ENCODE data around the gene SEZ6L.

Gene SEZ6L

DNA sequence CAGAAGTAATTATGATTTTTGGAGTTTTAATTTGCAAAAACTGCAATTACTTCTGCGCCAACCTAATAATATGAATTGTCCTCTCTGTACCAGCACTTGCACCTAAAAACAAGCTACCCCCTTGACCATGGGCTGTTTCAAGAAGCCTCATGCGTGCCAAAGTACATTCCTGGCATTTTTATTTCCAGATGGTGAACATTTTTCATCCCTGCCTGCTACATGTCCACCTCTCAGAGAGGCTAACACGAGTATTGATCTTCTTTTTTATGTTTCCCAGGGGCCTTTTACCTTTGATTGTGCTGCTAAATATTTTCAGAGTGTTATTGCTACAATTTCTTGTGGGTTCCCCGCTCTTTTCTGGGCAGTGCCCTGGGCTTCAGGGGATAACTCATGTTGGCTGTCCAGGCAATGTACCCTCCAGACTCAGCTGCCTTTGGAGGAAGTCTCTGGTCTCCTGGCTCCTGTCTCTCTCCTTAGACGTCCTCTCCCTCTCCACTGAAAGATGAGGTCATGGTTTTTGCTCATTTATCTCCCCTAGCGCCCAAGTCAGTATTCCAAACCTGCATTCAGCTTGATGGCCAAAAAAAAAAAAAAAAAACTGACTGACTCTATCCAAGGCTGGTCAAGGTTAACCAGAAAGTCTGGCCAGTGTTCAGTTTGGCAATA lies 173.6 kb downstream of the SEZ6L start:
- no peak for DNase-seq

DNA sequence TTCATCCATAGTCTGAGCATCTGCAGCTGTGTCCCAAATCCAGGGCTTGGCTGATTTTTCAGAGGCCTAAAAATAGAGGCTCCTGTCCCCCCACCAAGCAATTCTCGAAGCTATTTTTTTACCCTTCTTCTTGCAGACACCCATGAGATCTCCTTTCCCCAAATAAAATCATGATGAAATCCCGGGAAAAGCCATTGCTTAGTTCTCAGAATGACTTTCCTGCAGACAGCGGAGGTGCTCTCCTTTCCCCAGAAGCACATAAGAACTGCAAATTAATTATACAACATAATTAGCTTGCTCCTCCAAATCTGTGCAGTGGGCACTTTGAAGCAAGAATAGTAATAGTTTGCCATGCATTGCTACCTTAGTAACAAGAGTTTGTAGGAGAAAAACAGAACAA lies 176.2 kb downstream of the SEZ6L start:
- DNase-seq, result no peak

DNA sequence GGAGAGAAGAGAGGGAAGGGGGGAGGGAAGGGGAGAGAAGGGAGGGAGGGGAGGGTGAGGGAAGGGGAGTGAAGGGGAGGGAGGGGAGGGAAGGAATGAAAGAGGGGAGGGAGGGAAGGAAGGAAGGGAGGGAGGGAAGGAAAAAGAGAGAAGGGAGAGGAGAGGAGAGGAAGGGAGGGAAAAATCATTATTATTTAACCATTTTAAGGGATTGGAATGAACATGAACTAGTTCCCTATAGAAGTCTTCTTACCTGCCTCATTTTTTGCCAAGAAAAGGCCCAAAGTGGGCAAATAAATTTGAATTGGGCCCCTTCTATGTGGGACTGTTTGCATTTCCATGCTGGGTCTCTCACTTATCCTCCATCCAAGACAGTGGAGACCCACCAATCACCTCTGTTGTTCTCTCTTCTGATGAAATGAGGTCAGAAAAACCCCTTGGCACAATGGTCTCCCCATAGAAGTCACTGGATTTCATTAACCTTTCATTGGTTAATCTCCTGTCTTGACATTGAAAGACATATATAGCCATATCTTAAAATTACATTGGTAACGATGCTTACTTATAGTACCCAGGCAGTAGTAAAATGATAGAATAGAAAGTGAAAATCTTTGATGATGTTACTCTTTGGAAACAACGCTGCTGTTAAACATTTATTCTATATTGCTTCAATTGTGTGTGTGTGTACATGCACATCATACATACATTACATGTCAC lies 179.7 kb downstream of the SEZ6L start:
- DNase-seq, result no peak

DNA sequence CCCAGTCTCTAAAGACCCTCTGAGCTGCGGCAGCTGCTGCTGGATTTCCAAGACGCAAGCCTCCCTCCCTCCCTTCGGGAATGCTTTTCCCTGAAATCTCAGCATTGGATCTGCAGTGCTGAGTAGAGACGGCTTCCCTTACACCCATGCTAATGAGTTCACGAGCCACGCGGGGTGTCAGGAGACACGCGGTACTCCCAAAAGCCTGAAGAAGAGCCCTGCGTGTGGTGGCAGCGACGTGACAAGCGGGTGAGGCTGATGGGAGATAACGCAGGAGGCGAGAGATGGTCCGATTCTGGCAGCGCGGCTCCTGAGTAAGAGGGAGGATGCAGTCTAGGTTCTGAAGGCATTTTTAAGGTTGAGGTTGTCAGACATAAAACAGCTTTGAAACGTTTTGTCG lies 185.4 kb downstream of the SEZ6L start:
- DNase-seq, result no peak

DNA sequence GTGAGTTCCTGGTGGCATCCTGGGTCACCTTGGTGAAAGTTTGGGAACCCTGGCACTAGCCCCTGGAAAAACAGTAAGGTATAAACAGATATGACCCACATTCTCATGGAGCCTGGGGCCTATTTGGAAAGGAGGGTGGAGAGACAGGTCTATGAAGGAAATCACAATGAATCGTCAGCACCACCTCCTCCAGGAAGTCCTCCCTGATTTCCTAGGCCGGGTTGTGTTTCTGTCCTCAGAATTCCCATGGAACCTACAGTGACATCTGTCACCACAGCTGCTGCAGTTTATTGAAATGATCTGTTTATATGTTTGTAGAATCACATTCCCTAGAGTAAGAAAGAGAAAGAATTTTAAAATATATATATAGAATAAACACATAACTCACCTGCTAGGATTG lies 188.0 kb downstream of the SEZ6L start:
- DNase-seq, result no peak

DNA sequence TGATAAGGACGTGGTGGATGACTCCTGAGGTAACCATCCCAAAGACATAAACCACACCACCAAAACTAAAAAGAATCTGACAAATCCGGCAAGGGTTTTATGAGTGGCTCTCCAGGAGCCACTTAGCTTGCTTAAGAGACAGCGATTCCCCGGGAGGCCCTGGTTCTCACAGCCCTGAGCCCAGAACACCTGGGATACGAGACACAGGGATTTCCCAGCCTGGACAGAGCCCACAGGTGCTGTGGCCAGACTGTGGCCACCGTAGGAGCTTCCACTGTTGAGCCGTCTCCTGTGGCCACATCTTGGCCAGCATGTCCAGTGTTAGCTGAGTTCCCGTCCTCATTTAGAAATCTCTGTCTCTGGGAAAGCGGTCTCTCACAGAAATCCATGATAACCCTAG lies 188.6 kb downstream of the SEZ6L start:
- no peak for DNase-seq

DNA sequence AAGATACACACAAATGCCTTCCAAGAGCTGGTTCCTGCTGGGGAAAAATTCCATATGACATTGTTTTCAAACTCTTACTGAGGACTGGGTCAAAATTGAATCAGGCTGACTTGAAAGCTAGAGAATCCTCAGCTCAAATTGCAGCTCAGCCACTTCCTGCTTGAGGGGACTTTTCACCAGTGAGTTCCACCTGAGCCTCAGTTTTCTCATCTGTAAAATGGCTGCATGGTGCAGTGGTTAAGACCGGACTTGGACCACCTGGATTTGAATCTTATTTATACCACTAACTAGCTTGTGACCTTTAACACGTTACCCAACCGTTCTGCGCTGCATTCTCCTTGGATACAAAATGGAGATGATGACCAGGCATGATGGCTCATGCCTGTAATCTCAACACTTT lies 189.9 kb downstream of the SEZ6L start:
- DNase-seq, result no peak

DNA sequence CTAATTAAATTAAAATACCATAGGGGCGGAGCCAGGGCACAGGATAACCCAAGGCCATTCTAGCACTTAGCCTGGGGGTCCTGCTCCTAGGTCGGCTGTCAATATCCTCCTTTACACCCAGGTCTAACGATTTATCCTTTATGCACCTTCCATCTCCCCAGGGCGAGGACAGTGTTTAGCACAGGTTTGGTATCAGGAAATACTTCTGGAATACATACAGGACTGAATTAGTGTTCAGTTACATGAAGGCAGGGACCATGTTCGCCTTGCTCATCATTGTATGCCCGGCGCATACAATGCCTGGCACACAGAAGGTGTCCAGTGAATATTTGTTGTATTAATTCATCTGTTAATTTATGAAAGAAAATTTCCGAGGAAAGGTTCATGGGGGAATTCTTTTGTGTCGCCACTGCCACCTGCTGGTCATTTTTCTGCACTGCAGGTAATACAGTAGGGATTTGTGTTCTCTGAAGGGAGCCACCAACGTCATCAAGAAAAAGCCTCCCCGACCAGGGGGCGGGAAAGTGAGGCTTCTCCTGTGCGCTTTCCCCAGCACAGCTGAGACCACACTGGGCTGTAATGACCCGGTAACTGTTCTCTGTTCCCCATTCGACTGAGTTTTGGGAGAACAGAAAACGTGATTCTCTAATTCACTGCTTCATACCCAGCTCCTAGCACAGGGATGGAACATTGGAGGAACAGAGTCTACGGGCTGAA lies 191.1 kb downstream of the SEZ6L start:
- DNase-seq, result peak; percentile 88

DNA sequence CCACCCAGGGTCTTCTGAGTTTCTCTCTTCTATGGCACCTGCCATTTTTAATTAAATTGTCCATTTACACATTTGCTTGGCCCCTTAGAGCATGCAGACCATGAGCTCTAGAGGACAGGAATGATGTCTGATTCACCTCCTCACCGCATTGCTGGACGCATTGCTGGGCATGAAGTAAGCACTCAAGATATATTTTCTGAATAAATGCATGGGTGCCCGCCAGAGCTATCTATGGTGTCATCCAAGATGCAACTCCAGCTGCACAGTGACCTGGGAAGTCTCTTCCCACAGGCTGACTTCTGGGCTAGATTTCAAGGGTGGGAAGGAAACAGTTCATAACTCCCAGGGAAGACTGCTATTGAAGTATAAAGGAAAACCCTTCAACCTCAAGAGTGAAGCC lies 193.2 kb downstream of the SEZ6L start:
- no peak for DNase-seq

DNA sequence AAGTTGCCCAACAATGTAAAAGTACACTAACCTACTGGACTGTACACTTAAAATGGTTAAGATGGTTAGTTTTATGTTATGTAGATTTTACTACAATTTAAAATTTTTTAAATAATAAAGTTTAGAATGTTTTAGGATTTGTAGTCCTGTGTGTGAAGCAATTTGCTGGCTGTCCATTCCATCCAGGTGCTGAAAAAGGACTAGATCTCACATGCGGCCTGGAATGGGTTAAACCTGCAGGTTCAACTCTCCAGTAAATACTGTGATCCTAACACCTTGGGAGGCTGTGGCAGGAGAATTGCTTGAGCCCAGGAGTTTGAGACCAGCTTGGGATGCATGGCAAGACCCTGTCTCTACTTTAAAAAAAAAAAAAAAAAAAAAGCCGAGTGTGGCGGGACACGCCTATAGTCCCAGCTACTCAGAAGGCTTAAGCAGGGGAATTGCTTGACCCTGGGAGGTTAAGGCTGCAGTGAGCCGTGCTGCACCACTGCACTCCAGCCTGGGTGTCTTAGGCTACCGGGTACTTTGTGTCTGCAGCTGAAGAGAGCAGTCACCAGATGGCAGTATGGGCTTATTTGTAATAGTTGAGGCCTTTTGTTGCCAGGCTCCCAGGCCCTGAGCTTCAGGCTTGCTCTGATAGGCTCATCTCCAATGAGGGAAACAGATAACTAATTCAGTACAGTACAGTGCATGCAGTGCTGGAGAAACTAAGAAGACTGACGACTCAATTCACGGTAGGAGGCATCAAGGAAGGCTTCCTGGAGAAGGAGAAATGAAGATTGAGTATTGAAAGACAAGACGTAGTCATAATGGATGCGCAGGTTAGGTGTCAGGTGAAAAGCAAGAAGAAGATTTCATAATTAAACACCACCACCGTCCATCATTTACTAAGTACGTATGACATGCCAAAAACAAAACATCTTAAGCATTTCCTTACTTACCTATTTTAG lies 195.1 kb downstream of the SEZ6L start:
- DNase-seq, result peak; percentile 93

DNA sequence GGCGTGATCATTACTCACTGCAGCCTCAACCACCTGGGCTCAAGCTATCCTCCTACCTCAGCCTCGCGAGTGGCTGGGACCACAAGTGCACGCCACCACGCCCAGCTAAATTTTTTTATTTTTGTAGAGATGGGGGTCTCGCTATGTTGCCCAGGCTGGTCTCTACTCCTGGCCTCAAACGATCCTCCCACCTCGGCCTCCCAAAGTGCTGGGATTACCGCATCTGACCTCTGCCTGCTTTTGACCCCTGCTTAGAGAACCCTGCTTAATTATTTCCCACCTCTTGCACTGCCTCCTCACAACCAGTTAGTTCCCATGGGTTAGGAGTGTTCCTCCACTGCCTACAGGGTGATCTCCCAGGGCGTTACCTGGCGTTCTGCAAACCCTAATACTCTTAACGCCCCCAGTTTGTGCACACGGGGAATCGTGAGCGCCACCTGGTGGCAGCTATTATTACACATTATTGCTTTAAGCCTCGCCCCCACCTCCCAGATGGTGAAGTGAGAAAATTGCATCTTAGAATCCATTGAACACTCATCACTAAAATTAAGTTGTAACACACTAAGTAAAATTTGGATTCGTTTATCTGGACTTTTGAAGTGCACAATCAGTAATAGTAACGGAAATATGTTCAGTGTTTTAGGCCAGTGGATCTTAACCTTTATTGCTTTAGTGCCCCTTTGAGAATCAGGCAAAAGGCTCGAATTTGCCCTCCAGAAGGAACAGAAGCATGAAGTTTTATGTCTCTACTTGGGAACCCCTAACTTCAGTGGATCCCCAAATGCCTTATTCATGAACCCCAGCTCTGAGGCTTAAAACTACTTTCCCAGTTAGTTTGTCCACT lies 198.4 kb downstream of the SEZ6L start:
- peak; percentile 79 for DNase-seq

DNA sequence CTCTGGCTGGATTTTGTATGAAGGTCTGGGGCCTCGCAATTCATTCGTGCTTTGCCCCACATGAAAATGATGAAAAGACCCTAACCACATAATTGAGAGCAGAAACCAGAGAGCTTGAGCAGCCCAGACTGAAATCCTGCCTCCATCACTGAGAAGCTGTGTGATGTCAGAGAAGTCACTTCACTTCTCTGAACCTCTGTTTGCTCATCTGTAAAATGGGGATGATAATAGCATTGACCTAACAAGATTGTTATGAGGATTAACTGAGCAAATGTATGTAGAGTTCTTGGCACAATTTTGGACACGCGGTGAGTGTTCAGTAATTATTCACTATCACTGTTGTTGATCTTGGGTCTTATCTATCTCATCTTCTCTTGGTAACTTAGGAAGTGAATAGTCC lies 203.6 kb downstream of the SEZ6L start:
- DNase-seq, result no peak

DNA sequence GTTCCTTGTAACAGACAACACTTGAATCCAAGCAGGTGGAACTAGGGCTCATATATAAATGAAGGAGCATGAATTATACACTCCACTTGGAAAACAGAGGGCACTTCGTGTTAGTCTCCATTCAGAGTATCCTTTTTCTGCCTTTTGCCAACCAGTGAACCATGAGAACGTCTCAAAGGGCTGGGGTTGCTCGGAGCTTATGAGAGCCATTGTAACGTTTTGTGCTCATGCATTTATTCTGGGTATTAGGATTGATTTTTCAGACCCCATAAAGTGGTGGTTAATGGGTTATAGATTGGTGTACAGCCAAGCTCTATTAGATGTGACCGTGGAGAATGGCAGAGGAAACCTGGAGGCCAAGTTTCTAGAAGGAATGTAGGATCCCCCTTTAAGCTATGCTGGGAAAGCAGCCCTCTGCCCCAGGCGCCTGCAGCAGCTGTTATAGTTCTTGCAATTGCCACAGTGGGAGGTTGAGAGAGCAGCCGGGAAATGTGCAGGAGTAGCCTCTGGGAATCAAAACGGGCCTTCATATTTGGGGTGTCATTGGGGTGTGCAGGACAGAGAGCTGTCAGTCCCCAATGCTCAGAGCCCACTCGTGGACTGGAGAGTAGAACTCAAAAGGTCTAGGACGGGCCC lies 205.2 kb downstream of the SEZ6L start:
- DNase-seq, result no peak

DNA sequence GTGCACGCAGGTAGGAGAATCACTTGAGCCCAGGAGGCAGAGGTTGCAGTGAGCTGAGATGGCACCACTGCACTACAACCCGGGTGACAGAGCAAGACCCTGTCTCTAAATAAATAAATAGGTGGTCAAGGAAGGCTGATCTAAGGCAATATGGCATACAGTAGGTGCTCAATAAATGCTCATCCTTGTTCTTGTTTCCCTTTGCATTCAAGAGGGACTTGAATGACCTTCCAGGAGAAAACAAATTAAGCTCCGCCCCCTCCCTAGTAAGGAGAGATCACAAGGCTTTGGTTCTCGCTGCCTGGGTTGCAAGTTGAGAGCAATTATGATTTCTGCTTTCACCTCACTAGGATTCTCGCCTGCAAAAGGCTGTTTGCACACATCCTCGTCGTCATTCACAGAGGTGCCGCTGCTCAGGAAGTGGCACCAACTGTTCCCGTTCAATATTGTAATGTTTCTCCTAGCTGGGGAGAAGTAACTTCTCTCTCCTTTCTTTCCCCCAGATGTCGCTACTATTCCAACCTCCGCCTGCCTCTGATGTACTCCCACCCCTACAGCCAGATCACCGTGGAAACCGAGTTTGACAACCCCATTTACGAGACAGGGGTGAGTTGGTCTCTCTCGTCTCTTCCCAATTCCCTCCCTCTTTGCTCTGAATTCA lies 208.0 kb downstream of the SEZ6L start:
- DNase-seq, result no peak

DNA sequence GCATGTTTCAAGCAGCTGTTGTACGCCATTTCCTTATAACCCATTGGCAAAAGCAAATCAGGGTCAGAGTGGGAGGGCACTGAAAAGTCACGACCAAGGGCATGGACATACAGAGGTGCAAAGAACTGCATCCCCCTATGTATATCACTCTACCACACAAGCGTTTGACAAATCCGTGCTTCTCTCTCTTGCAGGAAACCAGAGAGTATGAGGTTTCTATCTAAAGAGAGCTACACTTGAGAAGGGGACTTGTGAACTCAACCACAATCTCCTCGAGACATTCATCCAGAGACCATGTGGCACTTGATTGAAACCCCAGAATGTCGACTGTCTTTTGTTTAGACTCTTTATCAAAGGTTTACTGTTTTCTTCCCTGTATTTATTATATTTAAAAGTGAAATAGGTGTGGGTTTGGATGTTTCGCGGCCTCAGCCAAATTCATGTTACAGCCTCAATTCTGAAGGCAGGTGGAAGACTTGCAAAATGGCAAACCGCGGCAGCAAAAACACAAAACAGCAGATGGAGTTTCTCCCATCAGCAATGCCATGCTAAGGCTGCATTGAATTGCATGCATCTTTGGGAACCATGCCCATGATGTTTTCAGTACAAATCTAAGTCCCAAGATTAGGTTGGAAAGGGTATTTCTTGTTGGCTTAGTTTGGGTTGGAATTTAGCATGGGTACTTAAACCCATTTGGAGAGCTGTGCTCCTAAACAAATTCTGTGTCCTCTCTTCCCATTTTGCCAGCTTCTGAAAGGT lies 211.0 kb downstream of the SEZ6L start:
- DNase-seq, result no peak

DNA sequence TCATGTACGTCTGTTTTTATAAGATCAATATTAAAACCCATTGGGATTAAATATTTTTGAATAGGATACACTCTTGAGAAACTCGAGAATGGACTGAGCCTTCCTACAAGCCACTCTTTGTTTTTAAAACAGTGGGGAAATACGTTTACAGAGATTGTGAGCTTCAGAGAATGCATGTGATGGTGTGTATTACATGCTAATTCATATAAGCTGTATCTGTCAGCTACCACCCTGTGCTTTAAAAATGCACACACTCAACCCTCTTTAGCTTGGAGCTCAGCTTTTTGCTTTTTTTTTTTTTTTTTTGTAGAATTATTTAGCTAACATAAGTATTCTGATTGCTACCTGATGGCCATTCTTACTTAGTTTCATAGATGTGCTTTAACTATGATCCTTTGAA lies 213.5 kb downstream of the SEZ6L start:
- no peak for DNase-seq

DNA sequence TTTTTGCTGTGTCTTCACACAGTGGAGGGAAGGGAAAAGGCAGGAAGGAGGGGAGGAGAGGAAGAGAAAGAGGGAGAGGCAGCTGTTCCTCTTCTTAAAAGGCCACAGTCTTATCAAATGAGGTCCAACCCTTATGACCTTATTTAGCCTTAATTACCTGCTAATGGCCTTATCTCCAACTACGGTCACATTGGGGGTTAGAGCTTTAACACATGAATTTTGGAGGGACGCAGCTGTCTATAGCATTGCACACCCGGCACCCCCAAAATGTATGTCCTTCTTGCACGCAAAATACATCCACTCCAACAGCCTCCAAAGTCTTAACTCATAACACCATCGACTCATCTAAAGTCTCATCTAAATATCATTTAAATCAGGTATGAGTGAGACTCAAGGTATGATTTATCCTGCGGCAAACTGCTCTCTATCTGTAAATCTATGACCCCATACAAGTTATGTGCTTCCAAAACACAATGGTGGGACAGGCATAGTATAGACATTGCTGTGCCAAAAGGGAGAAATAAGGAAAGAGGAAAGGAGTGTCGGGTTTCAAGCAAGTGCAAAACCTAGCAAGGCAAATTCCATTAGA lies 214.8 kb downstream of the SEZ6L start:
- peak; percentile 36 for DNase-seq

DNA sequence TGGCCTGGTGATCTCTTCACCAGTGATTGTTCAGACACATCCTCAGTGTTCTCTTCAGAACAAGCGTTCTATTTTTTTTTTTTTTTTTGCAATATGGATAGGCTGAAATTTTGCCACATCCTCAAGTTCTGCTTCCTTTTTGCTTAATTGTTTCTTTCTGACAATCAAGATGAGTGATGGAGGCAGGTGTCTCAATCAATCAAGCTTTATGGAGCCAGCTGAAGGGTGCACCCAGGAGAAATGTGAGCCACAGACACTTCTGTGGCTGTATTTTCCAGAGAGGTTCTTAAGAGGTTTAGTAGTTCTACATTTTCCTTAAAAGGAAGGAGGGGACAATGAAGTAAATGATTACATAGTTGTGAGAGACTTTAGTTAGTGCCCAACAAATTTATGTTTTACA lies 215.9 kb downstream of the SEZ6L start:
- DNase-seq, result peak; percentile 12

DNA sequence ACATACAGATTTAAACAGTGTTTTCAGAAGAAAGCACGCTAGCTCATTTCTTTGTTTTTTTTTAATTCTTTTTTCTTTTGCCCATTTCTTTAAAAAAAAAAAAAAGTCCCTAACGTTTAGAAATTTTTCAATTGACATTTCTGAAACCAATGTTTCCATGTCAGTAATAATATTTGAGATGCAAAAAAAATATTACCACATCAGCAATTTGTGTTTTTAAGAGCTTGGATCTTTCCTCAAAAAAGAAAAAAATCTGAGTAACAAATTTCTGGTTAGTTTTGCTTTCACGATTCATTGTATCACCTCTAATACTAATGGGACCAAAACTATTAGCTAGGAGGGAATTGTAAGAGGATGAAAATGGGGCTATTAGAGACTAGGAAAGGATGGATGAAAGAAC lies 219.9 kb downstream of the SEZ6L start:
- no peak for DNase-seq

DNA sequence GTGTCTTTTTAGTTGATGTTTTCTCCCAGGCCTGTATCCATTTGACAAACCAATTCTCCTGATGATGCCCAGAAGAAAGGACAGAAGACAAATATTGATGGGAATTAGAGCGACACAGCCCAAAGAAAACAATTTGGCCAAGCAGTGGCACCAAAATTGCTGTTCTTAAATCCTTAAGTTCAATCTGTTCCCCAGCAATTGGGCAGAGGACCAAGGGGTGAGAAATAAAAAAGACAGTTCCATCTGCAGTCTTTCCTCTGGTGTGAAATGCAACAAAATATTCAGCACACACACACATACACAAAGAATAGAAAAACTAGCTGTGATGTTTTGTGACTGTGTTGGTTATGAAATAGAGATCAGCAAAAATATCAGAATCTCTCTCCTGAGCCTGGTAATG lies 221.8 kb downstream of the SEZ6L start:
- no peak for DNase-seq

All from NCI-H82 (cell line).